A549 (cell line): ENCODE measurements around the gene RLN3. TPM values are rescaled to one million over a fixed set of nuclear protein-coding genes. Genes with fewer than 3 reads are reported as not detected.

ENCODE experiments used
- ATAC-seq, 2 experiments: fragments of 200-7000 bp in 1 of 2; fragments of >200 bp in 1 of 2; cut with Nextera tagmentation in 1 of 2; cut with Tn5 transposase in 1 of 2; 3 replicates each; pipeline versions ENCODE4 v1.8.0 to v1.9.1; 2018 to 2020; ENCODE audit warnings: mild to moderate bottlenecking in 1 of 2, moderate library complexity in 1 of 2
- CTCF ChIA-PET: fragments of 300-600 bp; sonication (Branson Sonifier 250); formaldehyde crosslinking; extraction: SDS; loops from one replicate; lab custom pipeline; 2021; ENCODE audit warnings: antibody characterized with exemption, inconsistent platforms; lab: Yijun Ruan, JAX
- POLR2A ChIA-PET: fragments of 350-600 bp; formaldehyde crosslinking; extraction: SDS; loops from one replicate; lab custom pipeline; 2021; ENCODE audit warnings: antibody characterized with exemption, inconsistent platforms; lab: Yijun Ruan, JAX
- DNase-seq, 2 experiments: peaks; one replicate each; pipeline versions ENCODE4 v3.0.0 to v3.0.0-alpha.2; 2011 to 2016; ENCODE audit warnings: low read depth in 1 of 2, low spot score in 1 of 2
- FAIRE-seq: peaks from 2 replicates; lab custom pipeline; 2011; peaks lifted over from hg19 to GRCh38; lab: Jason Lieb, UNC
- H3K27ac ChIP-seq, 2 experiments: fragments of >200 bp; sonication (Bioruptor Twin); formaldehyde crosslinking; 3 replicates each; pipeline ENCODE4 v1.5.1; 2016 to 2017
- H3K4me1 ChIP-seq: fragments of >200 bp; sonication (Bioruptor Twin); formaldehyde crosslinking; 3 replicates; pipeline ENCODE4 v1.6.1; 2016
- H3K4me2 ChIP-seq: fragments of >200 bp; sonication (Bioruptor Twin); formaldehyde crosslinking; 3 replicates; pipeline ENCODE4 v1.6.1; 2016
- H3K4me3 ChIP-seq: fragments of >200 bp; sonication (Bioruptor Twin); formaldehyde crosslinking; 3 replicates; pipeline ENCODE4 v1.5.1; 2016
- H3K9me3 ChIP-seq: fragments of >200 bp; sonication (Bioruptor Twin); formaldehyde crosslinking; 3 replicates; pipeline ENCODE4 v1.6.1; 2016
- EHMT2 ChIP-seq: fragments of 200-600 bp; sonication (generic); IDR thresholded peaks from 2 replicates; pipeline ENCODE4 v1.6.1; 2016; ENCODE audit warnings: antibody characterized with exemption, low read depth, mild to moderate bottlenecking, moderate library complexity
- EP300 ChIP-seq, 2 experiments: fragments of >200 bp; sonication (Bioruptor Twin); formaldehyde crosslinking; IDR thresholded peaks; 2 replicates in 1 of 2; 3 replicates in 1 of 2; pipeline ENCODE4 v1.6.1; 2016 to 2017
- FOSL2 ChIP-seq, 2 experiments: fragments of 450-650 bp in 1 of 2; fragments of >200 bp in 1 of 2; sonication (Bioruptor Twin) in 1 of 2; formaldehyde crosslinking; IDR thresholded peaks; 2 replicates each; pipeline versions ENCODE4 v1.5.0 to v1.6.1; 2016 to 2020; ENCODE audit warnings: mild to moderate bottlenecking in 1 of 2, moderate library complexity in 1 of 2
- HEYL ChIP-seq: fragments of 250-450 bp; sonication (Bioruptor Pico); IDR thresholded peaks from 2 replicates; pipeline ENCODE4 v1.8.0; 2021; ENCODE audit warnings: mild to moderate bottlenecking, moderate library complexity
- HOXB13 ChIP-seq: fragments of 250-450 bp; sonication (Bioruptor Pico); IDR thresholded peaks from 2 replicates; pipeline ENCODE4 v1.5.0; 2020; ENCODE audit warnings: low read depth, mild to moderate bottlenecking, moderate library complexity
- HOXB5 ChIP-seq: fragments of 250-450 bp; sonication (Bioruptor Pico); IDR thresholded peaks from 2 replicates; pipeline ENCODE4 v1.5.0; 2020; ENCODE audit warnings: mild to moderate bottlenecking, moderate library complexity
- JUNB ChIP-seq: fragments of >200 bp; sonication (Bioruptor Twin); formaldehyde crosslinking; IDR thresholded peaks from 2 replicates; pipeline ENCODE4 v1.6.1; 2016
- MAZ ChIP-seq: fragments of 150-350 bp; IDR thresholded peaks from 2 replicates; pipeline ENCODE4 v1.6.1; 2014; ENCODE audit warnings: antibody characterized with exemption, low read depth, low read length, borderline replicate concordance
- NPAS2 ChIP-seq: fragments of 250-450 bp; sonication (Bioruptor Pico); IDR thresholded peaks from 2 replicates; pipeline ENCODE4 v1.8.0; 2022; ENCODE audit warnings: mild to moderate bottlenecking, moderate library complexity, borderline replicate concordance
- PHF8 ChIP-seq: fragments of 200-600 bp; sonication (generic); IDR thresholded peaks from 2 replicates; pipeline ENCODE4 v1.6.1; 2016; ENCODE audit warnings: low read depth, mild to moderate bottlenecking, antibody characterized with exemption, moderate library complexity, borderline replicate concordance
- RAD21 ChIP-seq, 2 experiments: fragments of >200 bp in 1 of 2; sonication (Bioruptor Twin) in 1 of 2; formaldehyde crosslinking in 1 of 2; IDR thresholded peaks in 1 of 2; conservative IDR thresholded peaks in 1 of 2; 2 replicates in 1 of 2; 3 replicates in 1 of 2; pipeline ENCODE4 v1.6.1; 2012 to 2018; ENCODE audit warnings: inconsistent platforms in 1 of 2
- RCOR1 ChIP-seq: fragments of 150-350 bp; IDR thresholded peaks from 2 replicates; pipeline ENCODE4 v1.6.1; 2014; ENCODE audit warnings: antibody characterized with exemption, low read length, low read depth
- REST ChIP-seq: fragments of 200-600 bp; sonication (generic); IDR thresholded peaks from 2 replicates; pipeline ENCODE4 v1.6.1; 2016; ENCODE audit warnings: antibody characterized with exemption, mild to moderate bottlenecking, moderate library complexity
- RFX5 ChIP-seq: fragments of 450-650 bp; IDR thresholded peaks from 2 replicates; pipeline ENCODE4 v1.7.1; 2014; ENCODE audit warnings: antibody characterized with exemption, mild to moderate bottlenecking, moderate library complexity
- RNF2 ChIP-seq: fragments of 200-600 bp; sonication (generic); IDR thresholded peaks from 2 replicates; pipeline ENCODE4 v1.6.1; 2016; ENCODE audit warnings: low read depth, mild to moderate bottlenecking, antibody characterized with exemption, moderate library complexity, borderline replicate concordance
- SMC3 ChIP-seq: fragments of >200 bp; sonication (Bioruptor Twin); formaldehyde crosslinking; IDR thresholded peaks from 3 replicates; pipeline ENCODE4 v1.6.1; 2018; ENCODE audit warnings: inconsistent platforms
- SREBF2 ChIP-seq: fragments of 450-650 bp; IDR thresholded peaks from 2 replicates; pipeline ENCODE4 v1.6.1; 2014; ENCODE audit warnings: mild to moderate bottlenecking, moderate library complexity
- TFCP2L1 ChIP-seq: fragments of 250-450 bp; sonication (Bioruptor Pico); IDR thresholded peaks from 2 replicates; pipeline ENCODE4 v1.5.0; 2021; ENCODE audit warnings: mild to moderate bottlenecking
- TP53 ChIP-seq: fragments of 250-450 bp; sonication (Bioruptor Pico); IDR thresholded peaks from 2 replicates; pipeline ENCODE4 v1.5.0; 2021; ENCODE audit warnings: mild to moderate bottlenecking, moderate library complexity
- USF2 ChIP-seq: fragments of 450-650 bp; IDR thresholded peaks from 2 replicates; pipeline ENCODE4 v1.6.1; 2014; ENCODE audit warnings: antibody characterized with exemption
- ZC3H11A ChIP-seq: fragments of 450-650 bp; IDR thresholded peaks from 2 replicates; pipeline ENCODE4 v1.6.1; 2014; ENCODE audit warnings: antibody characterized with exemption, mild to moderate bottlenecking
- ZFP36 ChIP-seq: fragments of 450-650 bp; IDR thresholded peaks from 2 replicates; pipeline ENCODE4 v1.6.1; 2014; ENCODE audit warnings: borderline replicate concordance; ENCODE audit not compliant: partially characterized antibody
- ZSCAN20 ChIP-seq: fragments of 250-450 bp; sonication (Bioruptor Pico); IDR thresholded peaks from 2 replicates; pipeline ENCODE4 v1.8.0; 2022; ENCODE audit warnings: mild to moderate bottlenecking, moderate library complexity
- WGBS: methylation state at CpG from one replicate; pipeline ENCODE4 v1.1.6; 2017; ENCODE audit errors: missing lambda C conversion rate; 5-methylcytosine and 5-hydroxymethylcytosine counted together
- polyA plus RNA-seq, 4 experiments: library from polyadenylated mRNA; depleted of rRNA in 3 of 4; stranded (reverse); fragments of >200 nt; fragmentation: RNase III in 1 of 4; extraction: RNeasy Plus Mini Kit Qiagen cat#74134 plus additional on column Dnase treatment in 1 of 4; gene quantifications; 2 replicates in 3 of 4; 3 replicates in 1 of 4; pipeline ENCODE4 v1.2.3, GENCODE V29; 2011 to 2017

Gene RLN3
- polyA plus RNA-seq, 2 of the 4 experiments (the other 2 are of a cell fraction), result not detected

- WGBS, result 94% methylated on average over 5 of the region's 5 CpGs
- no peak overlapping the region for H3K4me3 ChIP-seq
Measured at GRCh38 chr19:13981021-13981420, 46.9 kb upstream of the RLN3 start.

GRCh38 chr19:13981467-13981866 is 46.5 kb upstream of the RLN3 start:
- CTCF ChIA-PET, result no interaction called here

More at GRCh38 chr19:13981021-13981420, 46.9 kb upstream of the RLN3 start:
- Histone ChIP-seq H3K27ac (no peak overlapping the region), H3K4me1 (no peaks in the 10 kb centered on the region), H3K4me2 (no peak overlapping the region), H3K9me3 (no peaks in the 10 kb centered on the region)
- FAIRE-seq (no peak), ATAC-seq (peak in 1 of 2 experiments; percentile 17; a peak in 1 of 6 replicates)
- POLR2A ChIA-PET, result no interaction called here
- no peak for TF ChIP-seq REST
- TF ChIP-seq RAD21 (conservative IDR thresholded peaks at IDR 0.05 in 1 of 2, IDR thresholded peaks at IDR 0.05 in 1 of 2), result no peak
- no peak for TF ChIP-seq HEYL (CRISPR knock-in tag)
- TF ChIP-seq RNF2, result no peak
- no peak for TF ChIP-seq SMC3
- no peak for TF ChIP-seq ZFP36
- no peak for TF ChIP-seq HOXB5 (CRISPR knock-in tag)
- no peak for TF ChIP-seq MAZ
- TF ChIP-seq HOXB13 (CRISPR knock-in tag), result no peak
- no peak for TF ChIP-seq RCOR1
- TF ChIP-seq TFCP2L1 (CRISPR knock-in tag), result no peak
- TF ChIP-seq EHMT2, result no peak
- no peak for TF ChIP-seq SREBF2
- no peak for TF ChIP-seq ZC3H11A
- no peak for TF ChIP-seq ZSCAN20
- no peak for TF ChIP-seq RFX5
- no peak for TF ChIP-seq TP53 (CRISPR knock-in tag)
- TF ChIP-seq PHF8, result no peak
- no peak for TF ChIP-seq FOSL2 (IDR thresholded peaks at IDR 0.05)
- TF ChIP-seq FOSL2 (CRISPR knock-in tag; IDR thresholded peaks at IDR 0.05), result no peak
- TF ChIP-seq EP300 (IDR thresholded peaks at IDR 0.05), result no peak
- TF ChIP-seq, all 56 proteins: peak for 0
- CTCF ChIA-PET, result interaction anchor here (0.8 kb wide), 1 partner anchor 94 kb away, joined by 4 read pairs; no protein-coding TSS in a partner anchor
- no peak for DNase-seq

More at GRCh38 chr19:13981467-13981866, 46.5 kb upstream of the RLN3 start:
- FAIRE-seq, result no peak
- 95% methylated on average over 7 of the region's 9 CpGs for WGBS
- Histone ChIP-seq H3K4me3 (no peak overlapping the region), H3K27ac (no peak overlapping the region), H3K4me1 (no peaks in the 10 kb centered on the region), H3K4me2 (no peak overlapping the region), H3K9me3 (no peaks in the 10 kb centered on the region)
- POLR2A ChIA-PET, result no interaction called here
- TF ChIP-seq JUNB, result no peak
- no peak for TF ChIP-seq HEYL (CRISPR knock-in tag)
- TF ChIP-seq HOXB13 (CRISPR knock-in tag), result no peak
- TF ChIP-seq RFX5, result no peak
- TF ChIP-seq NPAS2, result no peak
- no peak for TF ChIP-seq EHMT2
- no peak for TF ChIP-seq TP53 (CRISPR knock-in tag)
- TF ChIP-seq ZFP36, result no peak
- TF ChIP-seq USF2, result no peak
- no peak for ATAC-seq
- no peak for DNase-seq
